Neural cell (in vitro differentiated cells): Measurements from ENCODE around the gene ANKRD44. TPM values are rescaled to one million over a fixed set of nuclear protein-coding genes. Genes with fewer than 3 reads are reported as not detected.

Source experiments
- H2AFZ ChIP-seq: fragments of 200-600, 300-800 bp; sonication (generic), shearing (Covaris generic); 2 replicates; pipeline ENCODE4 v1.6.0; 2014; ENCODE audit warnings: low read depth, mild to moderate bottlenecking, antibody characterized with exemption, low read length, moderate library complexity
- H3F3A ChIP-seq: fragments of 200-600 bp; shearing (Covaris generic); 2 replicates; pipeline ENCODE4 v1.6.1; 2016; ENCODE audit warnings: mild to moderate bottlenecking, moderate library complexity, mixed read lengths, antibody characterized with exemption, low read length; ENCODE audit not compliant: insufficient read depth, poor library complexity, severe bottlenecking
- H3K27ac ChIP-seq: fragments of 200-600, 300-800 bp; sonication (generic), shearing (Covaris generic); 2 replicates; pipeline ENCODE4 v1.5.1; 2014; ENCODE audit warnings: mild to moderate bottlenecking, low read length, moderate library complexity
- H3K27me3 ChIP-seq: fragments of 300-800, 200-600 bp; sonication (generic), shearing (Covaris generic); 2 replicates; pipeline ENCODE4 v1.6.0; 2014; ENCODE audit warnings: mild to moderate bottlenecking, low read depth, low read length, moderate library complexity; ENCODE audit not compliant: insufficient read depth
- H3K36me3 ChIP-seq: fragments of 300-800, 200-600 bp; sonication (generic), shearing (Covaris generic); 2 replicates; pipeline ENCODE4 v1.5.1; 2014; ENCODE audit warnings: mild to moderate bottlenecking, antibody characterized with exemption, low read length, moderate library complexity; ENCODE audit not compliant: insufficient read depth
- H3K4me2 ChIP-seq: fragments of 300-800, 200-600 bp; sonication (generic), shearing (Covaris generic); 2 replicates; pipeline ENCODE4 v1.6.0; 2014; ENCODE audit warnings: mild to moderate bottlenecking, low read length
- H3K4me3 ChIP-seq: fragments of 300-800, 200-600 bp; sonication (generic), shearing (Covaris generic); 2 replicates; pipeline ENCODE4 v1.5.1; 2014; ENCODE audit warnings: mild to moderate bottlenecking, low read length, moderate library complexity
- H3K79me2 ChIP-seq: fragments of 200-600 bp; shearing (Covaris generic); replicated peaks from 2 replicates; pipeline ENCODE4 v1.6.0; 2014; ENCODE audit warnings: mild to moderate bottlenecking, low read length, moderate library complexity; ENCODE audit not compliant: insufficient read depth
- H3K9ac ChIP-seq: fragments of 300-800, 200-600 bp; sonication (generic), shearing (Covaris generic); 2 replicates; pipeline ENCODE4 v1.6.1; 2016; ENCODE audit warnings: mild to moderate bottlenecking, low read length, mixed read lengths
- H3K9me2 ChIP-seq: fragments of 200-600 bp; shearing (Covaris generic); 2 replicates; pipeline ENCODE4 v1.6.1; 2016; ENCODE audit warnings: mild to moderate bottlenecking, low read length, mixed read lengths; ENCODE audit not compliant: insufficient read depth
- H3K9me3 ChIP-seq: fragments of 200-600, 300-800 bp; sonication (generic), shearing (Covaris generic); 2 replicates; pipeline ENCODE4 v1.6.1; 2016; ENCODE audit warnings: mild to moderate bottlenecking, mixed run types, low read length, moderate library complexity, mixed read lengths
- H4K20me1 ChIP-seq: fragments of 200-600 bp; shearing (Covaris generic); 2 replicates; pipeline ENCODE4 v1.6.1; 2016; ENCODE audit warnings: mild to moderate bottlenecking, mixed run types; ENCODE audit not compliant: insufficient read depth
- EP300 ChIP-seq: fragments of 450-650 bp; conservative IDR thresholded peaks from 2 replicates; pipeline ENCODE4 v1.6.1; 2014; ENCODE audit warnings: antibody characterized with exemption, mild to moderate bottlenecking, moderate library complexity; ENCODE audit not compliant: poor library complexity, severe bottlenecking
- EZH2 ChIP-seq: fragments of 200-600, 300-800 bp; shearing (Covaris generic), sonication (generic); IDR thresholded peaks from 2 replicates; pipeline ENCODE4 v1.6.1; 2014; ENCODE audit warnings: antibody characterized with exemption, low read length, borderline replicate concordance, mild to moderate bottlenecking; ENCODE audit not compliant: insufficient read depth, poor library complexity, severe bottlenecking
- MXI1 ChIP-seq: fragments of 450-650 bp; conservative IDR thresholded peaks from 2 replicates; pipeline ENCODE4 v1.6.1; 2014; ENCODE audit warnings: antibody characterized with exemption, mild to moderate bottlenecking; ENCODE audit not compliant: poor library complexity, severe bottlenecking
- POLR2AphosphoS5 ChIP-seq: IDR thresholded peaks from 2 replicates; pipeline ENCODE4 v1.6.1; 2012
- RAD21 ChIP-seq: fragments of 450-650 bp; conservative IDR thresholded peaks from 2 replicates; pipeline ENCODE4 v1.6.1; 2014; ENCODE audit warnings: antibody characterized with exemption, mild to moderate bottlenecking, moderate library complexity
- REST ChIP-seq: IDR thresholded peaks from 2 replicates; pipeline ENCODE4 v1.6.1; 2012; ENCODE audit warnings: borderline replicate concordance
- SMC3 ChIP-seq: fragments of 450-650 bp; conservative IDR thresholded peaks from 2 replicates; pipeline ENCODE4 v1.6.1; 2014; ENCODE audit warnings: antibody characterized with exemption, mild to moderate bottlenecking, moderate library complexity; ENCODE audit not compliant: poor library complexity
- TAF1 ChIP-seq: IDR thresholded peaks from 2 replicates; pipeline ENCODE4 v1.6.1; 2012; ENCODE audit warnings: low read depth
- polyA plus RNA-seq: library from polyadenylated mRNA; depleted of rRNA; stranded (reverse); fragments of >200 nt; gene quantifications from 2 replicates; pipeline ENCODE4 v1.2.3, GENCODE V29; 2014
- TF ChIP-seq, protein P1 (sequence below): fragments of 450-650 bp; IDR thresholded peaks from 2 replicates; pipeline ENCODE4 v1.5.1; 2014; ENCODE audit warnings: antibody characterized with exemption, mild to moderate bottlenecking, moderate library complexity; ENCODE audit not compliant: poor library complexity, severe bottlenecking

The ANKRD44 gene
- polyA plus RNA-seq, 1 donor from 2014 or later, result 94.3 TPM

- Histone ChIP-seq H3K9me3 (no peaks in the 10 kb centered on the region), H2AFZ (no peak overlapping the region), H4K20me1 (no peaks in the 10 kb centered on the region), H3K36me3 (no peaks in the 10 kb centered on the region), H3F3A (no peaks in the 10 kb centered on the region), H3K27ac (no peak overlapping the region), H3K27me3 (no peaks in the 10 kb centered on the region), H3K9ac (no peak overlapping the region), H3K9me2 (no peaks in the 10 kb centered on the region), H3K4me3 (no peak overlapping the region), H3K79me2 (no peaks in the 10 kb centered on the region), H3K4me2 (no peak overlapping the region)
- TF ChIP-seq RAD21 (no peak), MXI1 (no peak), EP300 (no peak), EZH2 (no peak), SMC3 (no peak), POLR2AphosphoS5 (no peak), REST (no peak), TAF1 (no peak)
- TF ChIP-seq, protein P1, sequence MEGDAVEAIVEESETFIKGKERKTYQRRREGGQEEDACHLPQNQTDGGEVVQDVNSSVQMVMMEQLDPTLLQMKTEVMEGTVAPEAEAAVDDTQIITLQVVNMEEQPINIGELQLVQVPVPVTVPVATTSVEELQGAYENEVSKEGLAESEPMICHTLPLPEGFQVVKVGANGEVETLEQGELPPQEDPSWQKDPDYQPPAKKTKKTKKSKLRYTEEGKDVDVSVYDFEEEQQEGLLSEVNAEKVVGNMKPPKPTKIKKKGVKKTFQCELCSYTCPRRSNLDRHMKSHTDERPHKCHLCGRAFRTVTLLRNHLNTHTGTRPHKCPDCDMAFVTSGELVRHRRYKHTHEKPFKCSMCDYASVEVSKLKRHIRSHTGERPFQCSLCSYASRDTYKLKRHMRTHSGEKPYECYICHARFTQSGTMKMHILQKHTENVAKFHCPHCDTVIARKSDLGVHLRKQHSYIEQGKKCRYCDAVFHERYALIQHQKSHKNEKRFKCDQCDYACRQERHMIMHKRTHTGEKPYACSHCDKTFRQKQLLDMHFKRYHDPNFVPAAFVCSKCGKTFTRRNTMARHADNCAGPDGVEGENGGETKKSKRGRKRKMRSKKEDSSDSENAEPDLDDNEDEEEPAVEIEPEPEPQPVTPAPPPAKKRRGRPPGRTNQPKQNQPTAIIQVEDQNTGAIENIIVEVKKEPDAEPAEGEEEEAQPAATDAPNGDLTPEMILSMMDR, result no peak
Measured at GRCh38 chr2:197328461-197328860, 17.9 kb upstream of the ANKRD44 start.

GRCh38 chr2:197327472-197328098, 17.0 kb upstream of the ANKRD44 start:
- no peak overlapping the region for H3K27ac ChIP-seq
- no peak overlapping the region for H2AFZ ChIP-seq
- TF ChIP-seq, protein P1, result no peak
- no peak for TF ChIP-seq TAF1
- no peaks in the 10 kb centered on the region for H4K20me1 ChIP-seq
- no peak overlapping the region for H3K4me3 ChIP-seq
- no peaks in the 10 kb centered on the region for H3K9me2 ChIP-seq
- no peaks in the 10 kb centered on the region for H3K9me3 ChIP-seq
- H3K36me3 ChIP-seq, result no peaks in the 10 kb centered on the region
- H3K79me2 ChIP-seq, result no peaks in the 10 kb centered on the region
- no peak overlapping the region for H3K9ac ChIP-seq
- no peaks in the 10 kb centered on the region for H3K27me3 ChIP-seq
- H3K4me2 ChIP-seq, result no peak overlapping the region
- H3F3A ChIP-seq, result no peaks in the 10 kb centered on the region
